Nucleus accumbens (tissue), 56 donors: Measurements from ENCODE around the gene NOS1AP.

Experiments used
- DNase-seq, 56 donors: peaks; one replicate each; lab custom pipeline; 2025; lab: John Stamatoyannopoulos, UW

NOS1AP gene

DNA sequence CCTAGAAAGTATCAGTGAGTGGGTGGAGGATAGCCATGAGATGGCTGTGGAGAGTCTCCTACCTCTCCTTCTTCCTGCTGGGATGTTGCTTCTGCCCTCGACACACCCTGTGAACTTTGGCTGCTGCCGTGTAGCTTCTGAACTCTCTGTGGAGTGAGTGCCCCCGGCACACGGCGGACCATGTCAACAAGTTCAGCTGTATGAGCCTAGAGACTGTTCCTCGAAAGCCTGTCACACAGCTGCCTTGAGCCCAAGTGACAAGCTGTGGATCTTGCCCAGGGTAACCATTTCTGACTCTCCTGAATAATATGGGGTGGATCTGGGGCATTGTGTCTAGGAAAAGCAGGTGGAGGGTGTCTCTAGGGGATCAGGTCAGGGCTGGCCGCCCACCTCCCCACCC is 143.2 kb downstream of the NOS1AP start:
- no peak for DNase-seq

GRCh38 chr1:162213281-162213912 is 143.9 kb downstream of the NOS1AP start:
- DNase-seq: peak in 30 of 56 donors; percentile 5 to 71 (median 30)

GRCh38 chr1:162214202-162214601 is 144.7 kb downstream of the NOS1AP start:
- DNase-seq: no peak

GRCh38 chr1:162215902-162216301 is 146.4 kb downstream of the NOS1AP start:
- DNase-seq: no peak

GRCh38 chr1:162216604-162217003 is 147.1 kb downstream of the NOS1AP start:
- no peak for DNase-seq

DNA sequence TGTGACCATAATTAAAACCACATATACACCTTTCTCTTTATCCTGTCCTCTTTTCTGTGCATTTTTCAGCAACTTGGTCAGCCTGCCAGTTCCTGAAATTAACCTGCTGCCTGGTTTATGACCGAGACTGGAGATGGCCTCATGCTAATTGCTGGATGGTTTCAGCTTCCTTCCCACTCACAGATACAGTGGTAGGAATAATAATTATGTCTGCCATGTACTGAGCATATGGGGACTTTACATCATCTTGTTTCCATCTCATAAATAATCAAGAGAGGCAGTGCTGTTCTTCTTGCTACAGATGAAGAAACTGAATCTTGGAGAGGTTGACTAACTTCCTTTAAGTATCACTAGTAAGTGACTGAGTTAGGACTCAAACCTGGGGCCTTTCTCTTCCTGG is 148.2 kb downstream of the NOS1AP start:
- DNase-seq: no peak

GRCh38 chr1:162218546-162218945 is 149.1 kb downstream of the NOS1AP start:
- no peak for DNase-seq

- peak in 7 of 56 donors; percentile 14 to 67 (median 27) for DNase-seq
Observed at GRCh38 chr1:162218975-162219374, 149.5 kb downstream of the NOS1AP start.

DNA sequence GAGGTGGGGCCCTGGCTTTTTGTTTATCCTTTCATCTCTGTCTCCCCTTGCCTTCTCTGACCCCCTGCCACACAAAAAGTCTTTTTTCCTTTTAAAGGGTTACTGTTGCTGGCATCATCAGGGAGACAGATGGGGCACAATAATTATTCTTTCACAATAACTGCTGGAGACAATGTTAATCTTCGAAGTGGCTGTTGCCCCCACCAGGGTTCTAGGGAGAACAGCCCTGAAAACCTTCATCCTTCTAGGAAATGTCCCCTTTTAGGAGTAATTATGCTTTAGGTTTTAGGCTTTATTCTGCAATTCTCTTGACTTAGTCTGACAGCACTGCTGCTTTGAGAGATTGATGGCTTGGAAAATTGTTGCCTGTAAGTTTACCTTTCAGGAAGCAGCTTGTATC is 150.0 kb downstream of the NOS1AP start:
- no peak for DNase-seq

GRCh38 chr1:162220009-162220539 is 150.6 kb downstream of the NOS1AP start:
- DNase-seq: peak in 1 of 56 donors; percentile 9

DNA sequence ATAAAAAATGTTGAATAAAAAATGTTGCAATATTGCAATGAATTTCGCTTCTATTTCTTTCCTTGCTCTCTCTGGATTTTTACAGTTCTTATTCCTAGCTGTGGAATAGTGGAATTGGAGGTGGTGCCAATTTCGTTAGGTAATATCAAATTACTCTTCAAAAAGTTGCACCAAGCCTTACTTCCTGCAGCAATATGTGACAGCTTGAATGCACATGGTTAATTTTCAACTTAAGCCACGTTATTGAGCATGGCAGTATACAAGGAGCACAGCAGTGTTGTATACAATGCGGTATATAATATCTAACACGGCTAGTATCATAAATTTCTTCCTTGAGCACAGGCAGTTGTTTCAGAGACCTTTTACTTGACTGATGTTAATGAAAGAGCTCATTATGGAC is 152.5 kb downstream of the NOS1AP start:
- DNase-seq: no peak

- no peak for DNase-seq
Observed at GRCh38 chr1:162222730-162223129, 153.2 kb downstream of the NOS1AP start.

DNA sequence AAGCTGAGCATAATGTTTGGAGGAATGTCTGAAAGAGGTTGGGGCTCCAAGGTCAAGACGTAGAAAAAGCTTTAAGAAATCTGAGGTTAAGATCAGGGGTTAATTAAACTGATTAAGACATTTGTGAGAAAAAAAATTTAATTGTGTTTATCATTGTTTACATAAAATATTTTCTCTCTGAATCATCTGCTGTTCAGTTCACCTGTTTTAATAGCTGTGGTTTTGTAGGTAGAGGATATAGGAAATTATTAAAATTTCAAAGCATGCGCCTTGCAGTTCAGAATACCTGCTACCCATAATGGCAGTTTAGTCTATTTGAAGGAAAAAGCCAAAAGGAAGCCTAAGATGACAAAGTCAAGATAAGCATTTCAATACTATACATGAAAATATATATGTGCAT is 154.0 kb downstream of the NOS1AP start:
- DNase-seq: no peak

GRCh38 chr1:162224267-162224666 is 154.8 kb downstream of the NOS1AP start:
- DNase-seq: no peak

DNA sequence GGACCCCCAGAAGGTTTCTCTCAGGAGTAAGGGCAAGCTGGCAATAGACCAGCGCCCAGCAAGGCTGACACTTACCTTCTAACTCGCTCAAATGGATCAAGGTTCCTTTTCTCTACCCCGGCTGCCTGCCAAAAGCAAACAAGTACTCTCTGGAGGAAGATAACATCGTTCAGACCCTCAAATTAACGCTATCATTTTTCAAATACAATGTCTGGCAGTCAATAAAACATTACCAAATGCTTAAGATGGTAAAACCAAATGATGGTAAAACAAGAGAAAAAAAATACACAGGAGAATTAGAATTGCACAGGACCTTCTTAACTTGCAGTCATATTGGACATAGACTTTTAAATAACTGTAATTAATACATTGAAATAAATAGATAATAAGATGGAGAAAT is 159.1 kb downstream of the NOS1AP start:
- DNase-seq: no peak

- DNase-seq: no peak
Observed at GRCh38 chr1:162229549-162229948, 160.1 kb downstream of the NOS1AP start.

- peak in 18 of 56 donors; percentile 8 to 38 (median 22) for DNase-seq
Observed at GRCh38 chr1:162230096-162230495, 160.6 kb downstream of the NOS1AP start.

DNA sequence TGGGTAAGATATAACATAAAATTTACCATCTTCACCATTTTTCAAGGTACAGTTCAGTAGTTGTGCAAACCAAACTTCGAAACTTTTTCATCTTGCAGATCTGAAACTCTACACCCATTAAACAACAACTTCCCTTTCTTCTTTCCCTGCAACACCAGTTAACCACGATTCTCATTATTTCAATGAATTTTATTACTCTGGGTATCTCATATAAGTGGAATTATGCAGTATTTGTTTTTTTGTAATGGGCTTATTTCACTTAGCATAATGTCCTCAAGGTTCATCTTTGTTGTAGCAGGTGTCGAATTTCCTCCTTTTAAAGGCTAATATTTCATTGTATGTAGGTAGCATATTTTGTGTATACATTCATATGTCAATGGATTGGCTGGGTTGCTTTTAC is 161.0 kb downstream of the NOS1AP start:
- no peak for DNase-seq

GRCh38 chr1:162232034-162232711 is 162.7 kb downstream of the NOS1AP start:
- DNase-seq: no peak

DNA sequence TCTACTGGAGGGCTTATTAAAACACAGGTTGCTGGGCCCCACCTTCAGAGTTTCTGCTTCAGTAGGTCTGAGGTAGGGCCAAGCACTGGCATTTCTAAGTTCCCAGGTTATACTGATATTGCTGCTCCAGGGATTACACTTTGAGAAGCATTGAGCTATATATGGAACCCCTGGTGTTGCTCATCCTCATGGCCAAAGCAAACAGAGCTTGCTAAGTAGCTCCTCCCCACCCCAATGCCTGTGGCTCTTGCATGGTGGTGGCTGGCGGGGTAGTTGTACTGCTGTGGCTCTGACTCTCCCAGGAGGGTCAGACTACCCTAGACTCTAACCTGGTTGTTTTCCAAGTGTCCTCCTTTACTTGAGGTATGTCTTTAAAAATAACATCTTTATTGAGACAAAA is 163.6 kb downstream of the NOS1AP start:
- DNase-seq: no peak

DNA sequence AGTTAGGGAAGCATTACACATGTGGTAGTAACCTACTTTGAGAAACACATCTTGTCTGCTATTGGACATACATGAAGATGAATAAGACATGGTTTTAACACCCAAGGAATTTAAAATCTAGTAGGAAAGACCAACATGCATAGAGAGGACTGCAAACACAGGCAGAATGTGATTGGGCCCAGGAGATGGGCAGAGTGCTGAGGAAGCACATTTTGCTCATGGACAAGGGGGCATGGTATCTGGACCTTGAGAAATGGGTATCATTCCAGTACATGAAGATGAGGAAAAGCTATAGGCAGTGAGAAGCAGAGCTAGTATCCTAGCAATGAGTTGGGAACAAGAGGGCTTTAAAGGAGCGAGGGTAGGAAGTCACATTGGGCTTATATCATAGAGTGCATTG is 164.4 kb downstream of the NOS1AP start:
- DNase-seq: no peak

DNA sequence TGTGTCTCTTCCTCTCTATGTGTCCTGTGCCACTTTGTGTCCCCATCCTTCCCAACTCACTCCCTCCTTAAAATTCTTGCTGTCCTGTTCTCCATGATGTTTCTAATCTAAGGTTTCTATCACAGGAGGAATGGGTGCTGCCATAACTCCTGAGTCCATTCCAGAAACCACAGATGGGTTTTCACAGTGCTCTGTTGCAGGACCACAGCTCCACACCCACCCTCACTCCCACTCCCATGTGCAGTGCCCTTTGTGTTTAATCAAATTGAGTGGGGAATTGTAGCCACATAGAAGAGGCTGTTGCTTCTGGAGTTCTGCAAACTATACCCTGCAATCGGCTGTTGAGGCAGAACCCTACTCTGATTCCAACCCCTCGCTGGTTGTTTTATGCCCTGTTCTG is 165.1 kb downstream of the NOS1AP start:
- no peak for DNase-seq
